Parathyroid adenoma (tissue), 2 donors: Measurements from ENCODE around the gene SRP68.
"Not testable (repeated sequence)": the region's sequence is repeated elsewhere in the genome, so short reads cannot be mapped to it uniquely, and the experiment has no call there.

Source experiments
- H2AFZ ChIP-seq: fragments of 300-600 bp; sonication (generic); one replicate; pipeline ENCODE4 v1.7.0; 2017; ENCODE audit warnings: antibody characterized with exemption, mild to moderate bottlenecking
- H3K27ac ChIP-seq: fragments of 300-600 bp; sonication (generic); one replicate; pipeline ENCODE4 v1.7.0; 2017
- H3K27me3 ChIP-seq: fragments of 300-600 bp; sonication (generic); one replicate; pipeline ENCODE4 v1.7.0; 2017; ENCODE audit warnings: low read length; ENCODE audit not compliant: control insufficient read depth, insufficient read depth
- H3K36me3 ChIP-seq: fragments of 300-600 bp; sonication (generic); one replicate; pipeline ENCODE4 v1.7.0; 2017; ENCODE audit warnings: low read length; ENCODE audit not compliant: control insufficient read depth, insufficient read depth
- H3K4me1 ChIP-seq: fragments of 300-600 bp; sonication (generic); one replicate; pipeline ENCODE4 v1.7.0; 2017; ENCODE audit warnings: control low read depth
- H3K4me2 ChIP-seq: fragments of 300-600 bp; sonication (generic); one replicate; pipeline ENCODE4 v1.7.0; 2017; ENCODE audit warnings: low read length
- H3K4me3 ChIP-seq: fragments of 300-600 bp; sonication (generic); one replicate; pipeline ENCODE4 v1.7.0; 2017; ENCODE audit warnings: low read depth, low read length
- H3K79me2 ChIP-seq: fragments of 300-600 bp; sonication (generic); one replicate; pipeline ENCODE4 v1.7.0; 2017; ENCODE audit warnings: control low read depth
- H3K9ac ChIP-seq: fragments of 300-600 bp; sonication (generic); one replicate; pipeline ENCODE4 v1.7.0; 2017; ENCODE audit warnings: mild to moderate bottlenecking
- H3K9me3 ChIP-seq: fragments of 300-600 bp; sonication (generic); one replicate; pipeline ENCODE4 v1.7.0; 2017; ENCODE audit warnings: low read length; ENCODE audit not compliant: control insufficient read depth
- CTCF ChIP-seq: fragments of 300-600 bp; sonication (generic); IDR thresholded peaks from one replicate; pipeline ENCODE4 v1.7.0; 2017; ENCODE audit warnings: antibody characterized with exemption, mild to moderate bottlenecking
- donor health status: primary hyperparathyroidism.

Gene SRP68

GRCh38 chr17:76049836-76050537 is 22.3 kb downstream of the SRP68 start:
- Histone ChIP-seq H3K9ac (no peak overlapping the region), H3K27ac (no peak overlapping the region), H3K79me2 (no peaks in the 10 kb centered on the region), H2AFZ (no peak overlapping the region), H3K36me3 (no peaks in the 10 kb centered on the region), H3K27me3 (no peaks in the 10 kb centered on the region), H3K4me3 (no peak overlapping the region), H3K4me2 (no peak overlapping the region), H3K9me3 (no peaks in the 10 kb centered on the region), H3K4me1 (peaks cover 26% of the 10 kb centered on the region)
- no peak for TF ChIP-seq CTCF

- Histone ChIP-seq H3K9ac (no peak overlapping the region), H2AFZ (no peak overlapping the region), H3K36me3 (no peaks in the 10 kb centered on the region), H3K4me2 (no peak overlapping the region), H3K4me3 (no peak overlapping the region), H3K27ac (no peak overlapping the region), H3K79me2 (no peaks in the 10 kb centered on the region), H3K4me1 (peaks cover 34% of the 10 kb centered on the region), H3K9me3 (no peaks in the 10 kb centered on the region), H3K27me3 (no peaks in the 10 kb centered on the region)
- no peak for TF ChIP-seq CTCF
These were observed 23.1 kb downstream of the SRP68 start for GRCh38 chr17:76049239-76049638.

GRCh38 chr17:76048711-76049110 is 23.6 kb downstream of the SRP68 start:
- Histone ChIP-seq H2AFZ (no peak overlapping the region), H3K9me3 (no peaks in the 10 kb centered on the region), H3K36me3 (no peaks in the 10 kb centered on the region), H3K27ac (no peak overlapping the region), H3K79me2 (no peaks in the 10 kb centered on the region), H3K9ac (no peak overlapping the region), H3K27me3 (no peaks in the 10 kb centered on the region), H3K4me2 (no peak overlapping the region), H3K4me1 (peaks cover 34% of the 10 kb centered on the region), H3K4me3 (no peak overlapping the region)
- TF ChIP-seq CTCF: no peak

GRCh38 chr17:76048025-76048605 is 24.2 kb downstream of the SRP68 start:
- no peak for TF ChIP-seq CTCF
- no peak overlapping the region for H3K4me3 ChIP-seq

GRCh38 chr17:76046064-76046463 is 26.3 kb downstream of the SRP68 start:
- H3K4me2 ChIP-seq: peak overlapping the region; percentile 44
- no peaks in the 10 kb centered on the region for H3K27me3 ChIP-seq
- H3K4me1 ChIP-seq: peaks cover 33% of the 10 kb centered on the region
- no peak overlapping the region for H2AFZ ChIP-seq
- no peaks in the 10 kb centered on the region for H3K36me3 ChIP-seq
- H3K9ac ChIP-seq: no peak overlapping the region
- no peaks in the 10 kb centered on the region for H3K79me2 ChIP-seq
- no peaks in the 10 kb centered on the region for H3K9me3 ChIP-seq
- no peak overlapping the region for H3K4me3 ChIP-seq
- peak overlapping the region; percentile 89 for H3K27ac ChIP-seq
- no peak for TF ChIP-seq CTCF

More at GRCh38 chr17:76048025-76048605, 24.2 kb downstream of the SRP68 start:
- Histone ChIP-seq H3K4me1 (peaks cover 34% of the 10 kb centered on the region), H3K27ac (no peak overlapping the region), H2AFZ (no peak overlapping the region), H3K9ac (no peak overlapping the region), H3K4me2 (no peak overlapping the region), H3K79me2 (no peaks in the 10 kb centered on the region), H3K36me3 (no peaks in the 10 kb centered on the region), H3K9me3 (no peaks in the 10 kb centered on the region), H3K27me3 (no peaks in the 10 kb centered on the region)

- H3K79me2 ChIP-seq, H3K4me2 ChIP-seq, H3K9me3 ChIP-seq, H2AFZ ChIP-seq, H3K4me3 ChIP-seq, H3K27me3 ChIP-seq, H3K36me3 ChIP-seq, H3K9ac ChIP-seq: not testable (repeated sequence)
- Histone ChIP-seq H3K4me1 (peaks cover 29% of the 10 kb centered on the region), H3K27ac (peak overlapping the region; percentile 89)
These were observed 27.8 kb downstream of the SRP68 start for GRCh38 chr17:76044475-76045007.

- H3K27ac ChIP-seq, H3K4me3 ChIP-seq, H3K79me2 ChIP-seq, H3K36me3 ChIP-seq, H3K4me2 ChIP-seq, H3K9me3 ChIP-seq, H3K9ac ChIP-seq, H3K27me3 ChIP-seq, H2AFZ ChIP-seq: not testable (repeated sequence)
- peaks cover 29% of the 10 kb centered on the region for H3K4me1 ChIP-seq
These were observed 29.4 kb downstream of the SRP68 start for GRCh38 chr17:76042868-76043267.
